Stimulated activated CD4-positive, alpha-beta T cell treated with anti-CD3 and anti-CD28 coated beads, TNF-alpha, amount 100 ng/mL, for 24 hours (primary cell): ENCODE measurements around the gene BABAM1.

Experiments
- DNase-seq, 3 experiments: peaks; one replicate each; pipeline ENCODE4 v3.0.0-alpha.2; 2020; ENCODE audit warnings: low read depth in 3 of 3

The BABAM1 gene

DNA sequence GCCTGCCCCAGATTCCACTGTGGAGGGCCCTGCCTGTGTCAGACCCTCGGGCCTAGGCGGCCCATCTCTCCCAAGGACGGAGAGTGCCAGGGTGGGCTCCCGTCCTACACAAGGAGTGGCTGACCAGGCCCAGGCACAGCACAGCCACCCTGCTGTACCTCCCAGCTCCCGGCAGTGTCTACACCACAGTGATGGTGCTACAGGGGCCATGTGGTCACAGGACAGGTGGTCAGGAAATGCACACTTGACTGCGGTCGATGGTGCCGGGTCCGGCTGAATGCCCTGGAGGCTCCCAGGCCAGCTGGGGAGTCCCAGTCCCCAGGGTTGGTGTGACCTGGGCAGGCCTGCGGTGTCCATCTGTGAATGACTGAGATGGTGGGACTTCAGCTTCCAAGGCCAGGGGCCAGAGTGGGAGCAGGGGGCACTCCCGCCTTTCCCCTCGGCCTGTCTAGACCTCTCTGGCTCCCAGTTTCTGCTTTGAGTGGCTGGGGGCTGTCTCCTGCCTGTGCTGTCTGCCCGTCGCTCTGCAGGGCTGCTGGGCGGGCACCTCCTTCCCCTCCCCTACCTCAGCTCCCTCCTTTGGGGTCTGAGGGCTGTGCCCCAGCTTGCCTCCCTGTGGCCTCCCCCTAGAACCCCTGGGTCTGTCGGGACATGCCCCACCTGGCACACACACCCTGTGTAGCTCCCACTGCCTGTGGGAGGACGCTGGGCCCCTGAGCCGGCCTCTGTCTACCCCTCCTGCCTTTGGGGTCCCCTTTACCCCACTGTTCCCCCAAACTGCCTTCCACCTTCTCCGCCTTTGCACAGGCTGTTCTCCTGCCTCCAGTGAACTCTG, 54.6 kb downstream of the BABAM1 start:
- no peak for DNase-seq

DNA sequence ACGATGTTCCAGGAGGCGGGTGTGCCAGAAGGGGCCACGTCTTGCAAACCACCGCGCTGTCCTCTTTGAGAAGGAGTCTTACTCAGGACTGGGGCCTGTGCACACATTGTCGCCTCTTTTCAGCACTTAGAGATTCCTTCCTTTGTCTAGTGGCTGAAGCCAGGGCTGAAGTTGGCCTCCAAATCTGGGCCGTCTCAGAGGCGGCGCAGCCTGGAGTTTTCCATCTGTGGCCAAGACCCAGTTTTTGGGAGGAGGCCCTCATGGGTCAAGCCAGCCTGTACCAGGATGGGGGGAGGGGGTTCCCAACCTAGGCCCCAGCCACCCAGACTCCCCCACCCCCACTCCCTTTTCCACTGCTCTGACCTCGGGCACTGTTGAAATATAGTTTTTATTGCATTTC, 55.6 kb downstream of the BABAM1 start:
- no peak for DNase-seq

DNA sequence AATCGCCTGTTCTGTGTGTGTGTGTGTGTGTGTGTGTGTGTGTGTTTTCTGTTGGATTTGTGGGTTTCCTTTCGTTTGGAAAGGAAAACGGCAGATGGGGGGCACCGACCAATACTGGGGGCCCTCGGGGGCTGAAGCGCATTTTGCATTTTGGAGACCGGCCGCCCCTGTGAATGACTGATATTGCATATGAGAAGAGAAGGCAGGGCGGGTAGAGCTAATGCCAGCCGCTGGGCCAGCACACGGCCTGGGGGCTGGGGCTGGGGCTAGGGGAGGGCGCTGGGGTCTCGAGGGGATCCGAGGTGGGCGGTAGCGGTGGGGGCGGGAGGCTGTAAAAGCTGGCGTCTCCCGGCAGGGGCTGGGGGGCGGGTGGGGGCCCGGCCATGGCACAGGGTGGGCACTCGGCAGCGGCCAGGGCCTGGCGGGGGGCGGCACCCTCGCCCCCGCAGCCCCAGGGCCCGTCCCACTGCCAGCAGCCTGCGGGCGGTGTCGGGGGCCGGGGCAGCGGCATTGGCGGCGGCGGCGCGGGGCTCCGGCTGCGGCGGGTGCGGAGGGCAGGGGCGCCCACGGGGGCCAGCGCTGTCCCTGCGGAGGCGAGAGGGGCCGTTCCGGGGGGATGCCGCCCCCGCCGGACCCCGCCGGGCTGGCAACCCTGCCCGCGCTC, 56.2 kb downstream of the BABAM1 start:
- no peak for DNase-seq

DNA sequence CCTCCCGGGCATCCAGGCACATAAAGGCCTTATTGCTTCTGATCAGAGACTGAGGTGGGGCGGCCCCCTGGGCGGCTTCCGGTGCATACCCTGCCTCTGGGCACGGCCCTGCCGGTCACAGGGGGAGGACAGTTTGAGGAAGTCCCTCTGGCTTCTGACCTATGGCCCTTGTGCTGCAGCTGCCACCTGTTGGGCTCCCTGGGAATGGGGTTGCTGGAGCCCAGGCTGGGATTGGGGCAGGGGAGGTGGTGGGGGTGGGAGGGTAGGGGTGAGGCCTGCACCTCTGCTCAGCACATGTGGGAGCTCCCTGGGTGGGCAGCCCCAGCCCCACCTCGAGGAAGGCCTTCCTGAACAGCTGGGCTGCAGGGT, 56.7 kb downstream of the BABAM1 start:
- DNase-seq = no peak

DNA sequence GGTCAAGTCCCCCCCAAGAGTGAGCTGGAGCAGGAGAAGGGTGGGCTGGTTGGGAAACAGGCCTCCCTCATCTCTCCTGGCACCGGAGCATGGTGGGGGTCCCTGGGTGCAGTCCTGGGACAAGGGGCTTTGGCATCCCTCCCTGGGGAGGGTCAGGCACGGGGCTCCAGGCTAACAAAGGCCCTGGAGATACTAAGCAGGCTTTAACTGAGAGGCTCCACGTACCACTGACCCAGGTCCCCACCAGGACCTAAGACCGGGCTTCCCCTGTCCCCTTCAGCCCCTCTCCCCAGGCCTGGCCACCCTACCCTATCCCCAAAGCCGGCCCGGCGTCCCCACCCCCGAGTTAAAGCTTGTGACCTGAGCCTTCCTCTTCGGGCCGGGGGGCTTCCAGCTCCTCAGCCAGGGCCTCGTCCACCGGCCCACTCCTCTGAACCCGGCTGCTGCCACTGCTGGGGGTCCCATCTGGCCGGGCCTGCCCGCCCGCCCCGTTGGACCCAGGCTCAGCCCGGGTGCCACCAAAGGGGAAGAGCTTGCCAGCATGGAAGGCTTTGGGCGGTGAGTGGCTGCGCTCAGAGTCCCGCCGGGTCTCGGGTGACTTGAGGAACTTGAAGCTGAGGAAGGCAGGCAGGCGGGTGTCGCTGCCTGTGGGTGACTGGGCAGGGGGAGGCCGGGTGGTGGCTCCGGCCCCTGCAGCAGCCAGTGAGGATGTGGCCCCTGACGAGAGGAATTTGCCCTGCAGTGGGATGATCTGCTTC, 57.3 kb downstream of the BABAM1 start:
- DNase-seq = no peak

DNA sequence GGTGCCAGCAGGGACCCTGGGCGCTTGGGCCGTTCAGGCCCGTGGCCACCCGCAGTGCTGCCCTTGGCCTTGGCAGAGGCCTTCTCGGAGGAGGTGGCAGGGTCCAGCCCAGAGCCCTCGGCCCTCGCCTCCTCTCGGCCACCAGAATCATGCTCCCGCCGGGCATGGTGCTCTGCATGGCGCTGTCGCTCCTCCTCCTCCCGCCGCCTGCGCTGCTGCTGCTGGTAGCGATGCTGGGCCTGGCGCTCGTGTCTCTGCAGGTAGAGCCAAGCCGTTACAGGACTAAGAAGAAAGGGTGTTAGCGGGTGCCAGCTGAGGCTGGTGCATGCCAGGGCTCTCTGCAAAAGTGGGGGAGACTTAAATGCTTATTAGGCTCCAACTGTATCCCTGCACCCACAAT, 57.9 kb downstream of the BABAM1 start:
- DNase-seq = no peak

DNA sequence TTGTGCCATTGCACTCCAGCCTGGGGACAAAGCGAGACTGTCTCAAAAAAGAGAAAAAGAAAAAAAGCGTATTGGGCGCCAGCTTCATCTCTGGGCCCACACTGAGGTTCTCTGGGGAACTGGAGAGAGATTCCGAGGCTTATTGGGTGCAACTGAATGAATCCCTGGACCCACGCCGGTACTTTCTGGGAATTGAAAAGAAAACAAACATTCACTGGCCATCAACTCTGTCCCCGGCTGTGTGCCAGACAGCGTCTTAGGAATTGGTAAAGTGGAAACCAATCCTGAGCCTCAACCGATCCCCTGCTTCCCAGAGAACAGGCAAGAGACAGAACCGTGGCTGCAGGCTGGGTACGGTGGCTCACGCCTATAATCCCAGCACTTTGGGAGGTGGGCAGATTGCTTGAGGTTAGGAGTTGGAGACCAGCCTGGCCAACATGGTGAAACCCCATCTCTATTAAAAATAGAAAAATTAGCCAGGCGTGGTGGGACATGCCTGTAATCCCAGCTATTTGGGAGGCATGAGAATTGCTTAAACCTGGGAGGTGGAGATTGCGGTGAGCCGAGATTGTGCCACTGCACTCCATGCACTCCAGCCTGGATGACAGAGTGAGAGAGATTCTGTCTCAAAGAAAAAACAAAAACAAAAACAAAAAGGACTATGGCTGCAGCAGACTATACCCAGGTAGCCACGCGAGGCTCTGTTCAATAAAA, 58.8 kb downstream of the BABAM1 start:
- no peak for DNase-seq

DNA sequence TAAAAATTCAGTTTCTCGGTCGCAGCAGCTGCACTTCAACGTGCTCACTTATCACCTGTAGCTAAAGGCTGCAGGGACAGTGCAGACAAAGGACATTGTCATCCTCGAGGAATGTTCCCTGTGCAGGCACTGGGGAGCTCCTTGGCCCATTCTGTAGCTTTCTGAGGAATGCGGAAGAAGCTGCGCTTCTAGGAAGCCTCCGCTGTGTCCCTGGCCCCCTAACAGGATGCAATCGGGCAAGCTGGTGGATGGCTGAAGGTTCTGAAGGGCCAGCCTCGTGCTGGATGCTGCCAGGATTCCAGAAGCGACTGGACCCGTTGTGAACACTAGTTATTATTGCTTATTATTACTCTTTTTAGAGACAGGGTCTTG, 59.3 kb downstream of the BABAM1 start:
- DNase-seq = no peak

DNA sequence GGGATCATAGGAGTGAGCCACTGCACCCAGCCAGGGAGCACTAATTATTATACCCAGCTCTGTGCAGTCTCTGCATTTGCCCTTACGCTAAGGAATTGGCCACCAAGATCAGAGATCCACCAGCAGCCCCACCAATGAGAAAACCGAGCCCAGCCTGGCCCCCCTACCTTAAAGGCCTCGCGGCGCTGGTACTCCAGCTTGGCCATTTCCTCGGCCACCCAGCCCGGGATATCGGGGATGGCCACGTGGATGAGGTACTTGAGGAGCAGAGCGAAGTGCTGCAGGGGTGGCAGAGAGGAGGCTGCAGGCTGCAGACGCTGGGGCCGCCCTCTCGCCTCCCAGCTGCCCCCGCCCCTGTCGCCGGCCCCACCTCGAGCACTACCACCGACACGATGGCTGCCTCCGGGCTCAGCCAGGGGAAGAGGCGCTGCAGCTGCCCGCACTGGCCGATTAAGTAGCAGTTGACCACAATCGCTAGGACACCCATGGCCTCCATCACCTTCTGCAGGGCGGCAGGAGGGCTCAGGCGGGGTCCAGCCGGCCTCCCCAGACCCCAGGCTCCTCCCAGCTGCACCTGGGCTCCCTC, 59.9 kb downstream of the BABAM1 start:
- DNase-seq = no peak

DNA sequence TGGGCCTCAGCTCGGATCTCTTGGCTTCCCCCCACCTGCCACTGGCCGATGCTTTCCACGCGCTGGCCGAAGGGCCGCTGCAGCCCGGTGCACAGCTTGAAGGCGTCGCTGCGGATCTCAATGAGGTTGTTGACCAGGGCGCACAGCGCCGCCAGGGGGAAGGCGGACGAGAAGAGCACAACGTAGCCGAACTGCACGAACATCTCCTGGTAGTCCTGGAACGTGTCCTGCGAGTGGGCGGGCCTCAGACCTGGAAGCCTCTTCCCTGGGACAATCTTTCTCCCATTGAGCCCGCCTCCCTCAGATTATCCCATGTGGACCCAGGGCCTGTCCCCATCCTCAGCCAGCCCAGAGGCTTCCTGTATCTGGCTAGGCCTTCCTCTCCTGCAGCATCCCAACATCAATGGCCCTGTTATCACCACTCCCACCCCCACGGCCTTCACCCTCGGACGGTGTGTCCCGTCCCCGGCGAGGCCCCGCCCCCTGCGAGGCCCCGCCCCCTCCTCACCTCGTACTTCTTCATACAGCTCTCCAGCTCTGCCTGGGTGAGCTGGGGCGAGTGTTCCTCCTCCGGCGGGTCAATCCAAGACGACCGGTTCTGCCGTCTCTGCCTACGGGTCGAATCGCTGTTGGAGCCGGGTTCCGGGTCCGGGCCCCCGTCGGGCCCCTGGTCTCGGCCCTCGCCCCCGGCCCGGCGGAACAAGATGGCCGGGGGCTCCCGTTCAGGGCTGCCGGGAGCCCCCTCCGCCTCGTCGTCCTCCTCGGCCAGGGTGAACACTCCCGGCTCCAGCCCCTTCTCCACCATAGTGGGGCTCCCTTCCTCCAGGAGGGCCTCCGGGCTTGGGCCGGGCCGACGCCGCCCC, 60.6 kb downstream of the BABAM1 start:
- DNase-seq = peak in 1 of 3 experiments; percentile 63
